OCI-LY1 (cell line): ENCODE results near the gene USP44.

ENCODE experiments used
- CTCF ChIP-seq: fragments of 200-600 bp; sonication (generic), shearing (Covaris generic); IDR thresholded peaks from 2 replicates; pipeline ENCODE4 v1.5.1; 2017; ENCODE audit warnings: mild to moderate bottlenecking, antibody characterized with exemption, low read length, moderate library complexity, mixed read lengths
- EZH2 ChIP-seq: fragments of 200-600 bp; sonication (generic), shearing (Covaris generic); IDR thresholded peaks from 2 replicates; pipeline ENCODE4 v1.8.0; 2017; ENCODE audit warnings: borderline replicate concordance, mixed run types, mild to moderate bottlenecking, antibody characterized with exemption, low read length, moderate library complexity, mixed read lengths

GRCh38 chr12:95498968-95499367 lies 52.3 kb downstream of the USP44 start:
- TF ChIP-seq CTCF, result no peak
- TF ChIP-seq EZH2, result no peak
